GM18507 (cell line): ENCODE results near the gene GGT5.
"Not testable (repeated sequence)": the region's sequence is repeated elsewhere in the genome, so short reads cannot be mapped to it uniquely, and the experiment has no call there.

Experiments
- DNase-seq: peaks from one replicate; pipeline ENCODE4 v3.0.0; 2011; ENCODE audit warnings: low read depth; ENCODE audit not compliant: insufficient read length; ENCODE audit errors: extremely low spot score
- FAIRE-seq: peaks from 2 replicates; lab custom pipeline; 2011; peaks lifted over from hg19 to GRCh38; lab: Jason Lieb, UNC

GGT5 gene

DNA sequence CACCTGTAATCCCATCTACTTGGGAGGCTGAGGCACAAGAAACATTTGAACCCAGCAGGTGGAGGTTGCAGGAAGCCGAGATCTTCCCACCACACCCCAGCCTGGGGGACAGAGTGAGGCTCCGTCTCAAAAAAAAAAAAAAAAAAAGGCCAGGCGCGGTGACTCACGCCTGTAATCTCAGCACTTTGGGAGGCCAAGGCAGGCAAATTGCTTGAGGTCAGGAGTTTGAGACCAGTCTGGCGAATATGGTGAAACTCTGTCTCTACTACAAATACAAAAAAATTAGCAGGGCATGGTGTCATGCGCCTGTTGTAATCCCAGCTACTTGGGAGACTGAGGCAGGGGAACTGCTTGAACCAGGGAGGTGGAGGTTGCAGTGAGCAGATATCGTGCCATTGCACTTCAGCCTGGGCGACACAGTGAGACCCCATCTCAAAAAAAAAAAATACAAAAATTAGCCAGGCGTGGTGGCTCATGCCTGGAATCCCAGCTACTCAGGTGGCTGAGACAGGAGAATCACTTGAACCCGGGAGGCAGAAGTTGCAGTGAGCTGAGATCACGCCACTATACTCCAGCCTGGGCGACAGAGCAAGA is 6.7 kb downstream of the GGT5 start:
- FAIRE-seq, DNase-seq: not testable (repeated sequence)

- no peak for FAIRE-seq
These were observed 8.2 kb downstream of the GGT5 start for GRCh38 chr22:24236656-24237055.

GRCh38 chr22:24235315-24235714 is 9.6 kb downstream of the GGT5 start:
- FAIRE-seq: no peak

More at GRCh38 chr22:24236656-24237055, 8.2 kb downstream of the GGT5 start:
- DNase-seq: no peak

DNA sequence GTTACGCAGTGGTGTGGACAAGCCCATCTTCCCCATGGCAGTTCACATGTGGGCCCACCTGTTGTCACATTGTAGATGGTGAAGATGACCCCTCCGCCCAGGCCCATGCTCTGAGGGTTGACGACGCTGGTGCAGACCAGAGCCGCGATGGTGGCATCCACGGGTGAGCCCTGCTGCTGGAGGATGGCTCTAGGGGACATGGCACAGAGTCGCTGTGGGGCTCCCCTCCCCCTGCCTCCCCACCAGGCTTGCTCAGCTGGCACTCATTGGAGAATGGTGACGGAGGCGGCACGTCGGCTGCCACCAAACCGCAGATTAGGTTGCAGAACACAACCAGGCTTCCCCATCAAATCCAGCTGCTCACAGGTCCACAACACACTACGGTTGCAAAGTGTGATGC is 11.1 kb downstream of the GGT5 start:
- FAIRE-seq: no peak

More at GRCh38 chr22:24235315-24235714, 9.6 kb downstream of the GGT5 start:
- no peak for DNase-seq

GRCh38 chr22:24233235-24233634 is 11.6 kb downstream of the GGT5 start:
- FAIRE-seq (no peak), DNase-seq (no peak)

More for the DNA sequence above, 11.1 kb downstream of the GGT5 start:
- DNase-seq: no peak

- no peak for FAIRE-seq
- DNase-seq: no peak
These were observed 12.2 kb downstream of the GGT5 start for GRCh38 chr22:24232725-24233124.

DNA sequence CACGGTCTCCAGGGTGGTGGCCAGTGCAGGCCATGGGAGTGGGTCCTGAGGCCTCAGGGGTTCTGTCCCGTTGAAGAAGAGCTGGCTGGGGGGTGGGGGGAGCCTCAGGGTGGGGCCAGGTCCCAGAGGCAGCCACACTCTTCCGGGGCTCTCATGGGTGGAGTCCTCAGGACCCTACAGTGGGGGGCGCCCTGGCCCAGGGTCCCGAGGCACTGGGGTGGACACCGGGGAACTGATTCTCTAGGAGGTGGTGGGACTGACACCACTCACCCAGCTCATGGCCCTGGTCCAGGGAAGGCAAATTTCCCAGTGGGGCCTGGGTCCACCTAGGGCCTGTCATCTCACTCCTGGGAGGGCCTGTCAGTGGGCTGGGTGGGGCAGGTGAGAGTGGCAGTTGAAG is 12.8 kb downstream of the GGT5 start:
- FAIRE-seq (no peak), DNase-seq (no peak)

DNA sequence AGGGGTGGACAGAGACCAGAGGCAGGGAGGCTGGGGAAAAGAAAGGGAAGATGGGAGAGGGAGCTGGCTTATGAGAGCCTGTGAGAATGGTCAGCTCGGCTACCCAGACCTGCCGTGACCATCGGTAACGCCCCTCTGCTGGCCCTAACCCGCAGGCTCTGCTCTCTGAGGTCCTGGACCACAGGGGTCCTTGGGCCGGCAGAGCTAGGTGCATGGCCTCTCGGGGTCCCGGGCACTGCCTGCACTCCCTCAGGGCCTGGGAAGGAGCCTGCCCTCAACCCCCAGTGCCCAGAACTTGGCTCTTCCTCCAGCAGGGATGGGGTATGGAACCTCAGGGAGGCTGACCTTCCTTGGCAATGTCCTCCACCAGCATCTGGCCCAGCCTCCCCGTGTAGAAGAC is 13.2 kb downstream of the GGT5 start:
- no peak for FAIRE-seq
- DNase-seq: no peak

GRCh38 chr22:24230911-24231656 is 13.8 kb downstream of the GGT5 start:
- FAIRE-seq: no peak
- DNase-seq: no peak

GRCh38 chr22:24225951-24226350 is 18.9 kb downstream of the GGT5 start:
- DNase-seq (no peak), FAIRE-seq (no peak)

DNA sequence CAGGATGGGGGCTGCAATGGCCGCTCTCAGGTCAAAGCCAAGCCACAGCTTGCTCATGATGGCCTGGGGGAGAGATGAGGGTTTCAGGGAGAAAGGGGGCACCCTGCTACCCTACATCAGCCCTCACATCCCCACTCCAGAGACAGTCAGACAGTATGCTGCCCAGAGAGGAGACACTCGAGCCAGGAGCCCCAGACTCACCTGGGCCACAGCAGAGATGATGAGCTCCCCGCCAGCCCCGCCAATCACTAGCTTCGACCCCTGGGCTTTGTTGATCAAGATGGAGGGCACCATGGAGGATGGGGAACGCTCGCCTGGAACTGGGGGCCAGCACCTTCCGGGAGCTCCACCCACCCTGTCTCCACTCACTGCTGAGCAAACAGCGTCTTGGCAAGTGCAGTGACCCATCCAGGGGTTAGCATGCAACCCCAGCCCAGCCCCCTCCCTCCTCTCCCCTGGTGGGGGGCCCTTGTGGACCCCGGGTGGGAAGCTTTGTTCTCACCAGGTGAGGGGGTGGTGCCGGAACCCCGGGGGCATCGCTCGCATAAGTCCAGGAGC is 19.8 kb downstream of the GGT5 start:
- FAIRE-seq (no peak), DNase-seq (no peak)

DNA sequence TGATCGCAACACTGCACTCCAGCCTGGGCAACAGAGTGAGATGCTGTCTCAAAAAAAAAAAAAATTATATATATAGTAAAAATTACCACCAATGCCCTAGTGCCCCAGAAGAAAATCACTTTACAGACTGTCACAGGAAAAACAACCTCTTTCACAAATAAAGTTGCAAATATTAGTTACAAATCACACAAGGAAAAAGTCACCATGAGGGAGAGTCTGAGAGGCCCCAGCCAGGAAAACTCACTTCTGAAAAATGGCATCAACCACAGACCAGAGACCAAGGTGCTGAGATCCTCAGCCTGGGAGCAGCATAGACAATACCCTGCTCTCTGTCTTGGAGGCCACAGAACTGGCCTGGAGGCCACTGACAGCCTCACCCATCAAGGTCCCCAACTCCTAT is 20.4 kb downstream of the GGT5 start:
- no peak for FAIRE-seq
- DNase-seq: no peak

GRCh38 chr22:24219750-24220149 is 25.1 kb downstream of the GGT5 start:
- FAIRE-seq (no peak), DNase-seq (no peak)

DNA sequence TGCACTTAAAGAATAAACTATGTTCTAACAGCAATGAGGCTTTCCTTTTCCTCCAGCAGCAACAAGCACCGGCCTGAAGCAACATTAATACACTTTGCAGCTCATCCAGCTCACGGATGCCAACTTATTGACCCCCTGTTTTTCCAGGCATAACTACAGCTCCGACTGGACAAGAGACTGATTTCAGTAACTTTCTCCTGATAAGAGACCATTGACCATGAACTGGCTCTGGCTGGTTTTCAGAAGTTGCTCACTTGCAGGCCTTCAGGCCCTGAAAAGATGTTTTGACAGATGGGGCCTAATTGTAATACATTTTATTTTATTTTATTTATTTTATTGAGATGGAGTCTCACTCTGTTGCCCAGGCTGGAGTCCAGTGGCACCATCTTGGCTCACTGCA is 27.5 kb downstream of the GGT5 start:
- no peak for DNase-seq
- no peak for FAIRE-seq

- no peak for DNase-seq
- FAIRE-seq: no peak
These were observed 28.2 kb downstream of the GGT5 start for GRCh38 chr22:24216541-24217209.

GRCh38 chr22:24214467-24215285 is 30.2 kb downstream of the GGT5 start:
- no peak for FAIRE-seq
- no peak for DNase-seq

DNA sequence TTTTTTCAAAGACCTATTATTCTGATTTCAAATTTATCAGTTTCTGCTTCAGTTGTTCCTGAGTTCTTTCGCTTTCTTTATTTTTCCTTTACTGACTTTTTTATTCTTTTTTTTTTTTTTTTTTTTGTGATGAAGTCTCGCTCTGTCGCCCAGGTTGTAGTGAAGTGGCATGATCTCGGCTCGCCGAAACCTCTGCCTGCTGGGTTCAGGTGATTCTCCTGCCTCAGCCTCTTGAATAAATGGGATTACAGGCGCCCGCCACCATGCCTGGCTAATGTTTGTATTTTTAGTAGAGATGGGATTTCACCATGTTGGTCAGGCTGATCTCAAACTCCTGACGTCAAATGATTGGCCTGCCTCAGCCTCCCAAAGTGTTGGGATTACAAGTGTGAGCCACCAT is 31.8 kb downstream of the GGT5 start:
- FAIRE-seq, DNase-seq: not testable (repeated sequence)

GRCh38 chr22:24211716-24212115 is 33.2 kb downstream of the GGT5 start:
- FAIRE-seq, DNase-seq: not testable (repeated sequence)

GRCh38 chr22:24210409-24210808 is 34.5 kb downstream of the GGT5 start:
- DNase-seq, FAIRE-seq: not testable (repeated sequence)
